ENCODE measurements around the gene NELL1. TPM values are rescaled to one million over a fixed set of nuclear protein-coding genes. Genes with fewer than 3 reads are reported as not detected.

NELL1 gene
- total RNA-seq, 4 donors from 2014 or later, result 0.27 TPM; not detected in 3

DNA sequence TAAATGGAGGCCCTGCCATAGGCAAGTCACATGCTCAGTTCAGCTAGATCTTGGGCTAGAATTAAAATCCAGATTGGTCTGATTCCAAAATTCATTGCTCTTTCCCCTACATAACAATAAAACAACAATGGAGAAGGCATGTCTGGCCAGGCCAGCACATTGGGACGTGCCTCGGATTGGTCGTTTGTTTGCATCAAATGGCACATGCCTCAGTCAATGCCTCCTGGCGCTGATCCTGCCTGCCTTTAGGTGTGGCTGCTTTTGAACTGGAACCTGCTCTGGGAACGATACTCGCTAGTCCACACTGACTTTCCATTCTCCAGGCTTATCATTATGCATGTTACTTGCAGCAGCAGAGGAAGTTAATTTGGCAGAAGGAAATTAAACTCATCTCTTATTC, 322.1 kb downstream of the NELL1 start:
- DNase-seq, result no peak
- Histone ChIP-seq H3K36me3 (no peaks in the 10 kb centered on the region), H3K27ac (no peak overlapping the region), H3K4me1 (no peaks in the 10 kb centered on the region), H3K27me3 (no peaks in the 10 kb centered on the region), H3K9me3 (no peaks in the 10 kb centered on the region), H3K4me3 (no peak overlapping the region)
- intact Hi-C loops (cut with DNase I; ENCODE audit: low total_unique reads), result no loop called here
- WGBS, 2 donors (ENCODE audit: low coverage in 1 of 2), result 64 to 72% methylated on average over 6 of the region's 6 CpGs
- TF ChIP-seq POLR2AphosphoS5 (IDR thresholded peaks at IDR 0.05), result no peak
- no peak for TF ChIP-seq EP300 (IDR thresholded peaks at IDR 0.05; ENCODE audit: low read depth)
- no peak for TF ChIP-seq CTCF (IDR thresholded peaks at IDR 0.05)
- no peak for TF ChIP-seq POLR2A (IDR thresholded peaks at IDR 0.05)
- in situ Hi-C loops (cut with MboI; ENCODE audit: low pct_ligation_motif_present in 1 of 4, low pct_unique_long_range_greater_than_20kb in 1 of 4, low sequenced_read_pairs in 3 of 4), result no loop called here

DNA sequence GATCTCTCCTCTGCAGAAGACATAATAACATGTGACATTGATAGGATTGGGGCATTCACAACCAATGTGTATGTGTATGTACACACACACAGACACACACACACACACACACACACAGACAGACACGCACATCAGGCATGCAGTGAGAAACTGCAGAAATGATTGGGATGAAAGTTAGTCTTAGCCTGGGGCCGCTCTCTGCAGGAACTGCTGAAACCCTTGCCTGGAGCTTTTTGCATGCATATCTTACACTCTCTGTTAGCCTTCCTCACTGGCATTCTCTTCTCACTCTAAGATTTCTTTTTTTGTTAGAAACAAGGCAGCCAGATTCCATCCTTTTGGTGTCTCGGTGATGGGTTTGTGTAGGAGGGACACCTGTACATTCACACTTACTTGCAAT, 337.9 kb downstream of the NELL1 start:
- in situ Hi-C loops (cut with MboI; ENCODE audit: low pct_ligation_motif_present in 1 of 4, low pct_unique_long_range_greater_than_20kb in 1 of 4, low sequenced_read_pairs in 3 of 4) (no loop called here), intact Hi-C loops (cut with DNase I; ENCODE audit: low total_unique reads) (no loop called here)
- no peaks in the 10 kb centered on the region for H3K36me3 ChIP-seq
- no peaks in the 10 kb centered on the region for H3K4me1 ChIP-seq
- WGBS, 2 donors (ENCODE audit: low coverage in 1 of 2), result 52 to 70% methylated on average over 3 of the region's 3 CpGs
- H3K27me3 ChIP-seq, result no peaks in the 10 kb centered on the region
- H3K9me3 ChIP-seq, result peaks cover 0 to 5% of the 10 kb centered on the region in 2 donors
- H3K27ac ChIP-seq, result no peak overlapping the region
- DNase-seq, result no peak
- H3K4me3 ChIP-seq, result no peak overlapping the region
- TF ChIP-seq CTCF (IDR thresholded peaks at IDR 0.05) (no peak), POLR2AphosphoS5 (IDR thresholded peaks at IDR 0.05) (no peak), POLR2A (IDR thresholded peaks at IDR 0.05) (no peak), EP300 (IDR thresholded peaks at IDR 0.05; ENCODE audit: low read depth) (no peak)

- no peak for DNase-seq
- Histone ChIP-seq H3K27me3 (no peaks in the 10 kb centered on the region), H3K4me1 (no peaks in the 10 kb centered on the region), H3K9me3 (no peaks in the 10 kb centered on the region), H3K27ac (no peak overlapping the region), H3K4me3 (no peak overlapping the region), H3K36me3 (no peaks in the 10 kb centered on the region)
- no peak for TF ChIP-seq EP300 (IDR thresholded peaks at IDR 0.05; ENCODE audit: low read depth)
- TF ChIP-seq POLR2A (IDR thresholded peaks at IDR 0.05), result no peak
- no peak for TF ChIP-seq POLR2AphosphoS5 (IDR thresholded peaks at IDR 0.05)
- TF ChIP-seq CTCF (IDR thresholded peaks at IDR 0.05), result no peak
- in situ Hi-C loops (cut with MboI; ENCODE audit: low pct_ligation_motif_present in 1 of 4, low pct_unique_long_range_greater_than_20kb in 1 of 4, low sequenced_read_pairs in 3 of 4) (no loop called here), intact Hi-C loops (cut with DNase I; ENCODE audit: low total_unique reads) (no loop called here)
- WGBS, 2 donors (ENCODE audit: low coverage in 1 of 2), result 62 to 64% methylated on average over 3 of the region's 3 CpGs
Observed at GRCh38 chr11:21018248-21018647, 348.9 kb downstream of the NELL1 start.

DNA sequence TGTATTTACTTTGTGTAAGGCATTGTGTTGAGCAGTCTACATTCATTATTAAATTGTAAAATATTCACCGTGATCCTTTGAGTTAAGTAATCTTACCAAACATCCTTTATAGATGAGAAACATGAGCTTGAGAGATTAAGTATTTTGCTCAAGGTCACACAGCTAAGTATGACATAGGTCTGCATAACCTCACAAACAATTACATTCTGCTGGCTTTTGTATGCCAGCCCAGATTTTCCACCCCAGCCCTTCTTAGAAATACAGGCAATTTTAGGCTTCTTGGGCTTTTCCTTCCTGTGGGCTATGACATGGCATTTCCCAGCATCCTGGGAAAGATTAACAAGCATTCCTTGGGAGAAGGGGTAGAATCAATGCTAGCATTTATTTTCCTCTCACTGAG, 357.3 kb downstream of the NELL1 start:
- H3K27me3 ChIP-seq, result no peaks in the 10 kb centered on the region
- intact Hi-C loops (cut with DNase I; ENCODE audit: low total_unique reads) (no loop called here), in situ Hi-C loops (cut with MboI; ENCODE audit: low pct_ligation_motif_present in 1 of 4, low pct_unique_long_range_greater_than_20kb in 1 of 4, low sequenced_read_pairs in 3 of 4) (no loop called here)
- H3K36me3 ChIP-seq, result no peaks in the 10 kb centered on the region
- WGBS, 2 donors (ENCODE audit: low coverage in 1 of 2), result 58 to 63% methylated on average over 1 of the region's 1 CpG
- no peak for DNase-seq
- H3K27ac ChIP-seq, result no peak overlapping the region
- TF ChIP-seq CTCF (IDR thresholded peaks at IDR 0.05), result no peak
- no peak for TF ChIP-seq EP300 (IDR thresholded peaks at IDR 0.05; ENCODE audit: low read depth)
- no peak for TF ChIP-seq POLR2AphosphoS5 (IDR thresholded peaks at IDR 0.05)
- no peak for TF ChIP-seq POLR2A (IDR thresholded peaks at IDR 0.05)
- no peaks in the 10 kb centered on the region for H3K4me1 ChIP-seq
- no peaks in the 10 kb centered on the region for H3K9me3 ChIP-seq
- no peak overlapping the region for H3K4me3 ChIP-seq

Data from transverse colon (tissue), 4 donors.